C4-2B (cell line): Measurements from ENCODE around the gene NPRL2.

Source experiments
- CTCF ChIP-seq: fragments of 450-650 bp; conservative IDR thresholded peaks from 2 replicates; pipeline ENCODE4 v1.5.1; 2017; ENCODE audit warnings: mild to moderate bottlenecking
- ZFX ChIP-seq: fragments of 450-650 bp; IDR thresholded peaks from 2 replicates; pipeline ENCODE4 v1.6.1; 2017

- TF ChIP-seq CTCF: no peak
- TF ChIP-seq ZFX: no peak
Measured at GRCh38 chr3:50393061-50393460, 42.5 kb upstream of the NPRL2 start.
